GM12801 (cell line): ENCODE measurements around the gene SEMA3F.

Experiments
- TF ChIP-seq, protein P1 (sequence below): IDR thresholded peaks from one replicate; pipeline ENCODE4 v1.5.1; 2011; ENCODE audit warnings: control low read depth; ENCODE audit not compliant: insufficient read length; ENCODE audit errors: extremely low read depth

SEMA3F gene

DNA sequence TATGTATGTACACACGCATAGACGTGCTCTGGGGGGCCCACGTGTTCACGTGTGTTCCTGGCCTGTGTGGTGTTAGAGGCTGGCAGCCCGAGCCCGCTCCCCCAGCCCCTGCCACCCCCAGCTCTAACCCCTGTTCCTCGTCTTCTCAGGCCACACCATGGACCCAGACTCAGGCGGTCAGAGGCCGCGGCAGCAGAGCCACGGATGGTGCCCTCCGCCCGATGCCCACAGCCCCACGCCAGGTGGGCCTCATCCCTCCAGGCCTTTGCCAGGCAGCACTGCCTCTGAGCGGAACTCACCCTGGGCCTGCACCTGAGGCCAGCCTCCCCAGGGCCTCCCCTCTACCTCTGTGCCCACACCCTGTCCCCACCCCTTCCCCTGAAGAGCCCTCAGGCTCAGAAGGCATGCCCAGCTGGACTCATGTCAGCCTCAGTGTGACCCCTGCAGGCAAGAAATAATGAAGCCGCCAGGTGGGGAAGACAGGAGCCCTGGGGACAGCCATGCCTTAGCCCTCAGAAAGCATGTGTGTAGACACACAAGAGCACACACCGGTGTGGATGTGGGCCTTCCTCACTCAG lies 19.9 kb downstream of the SEMA3F start:
- TF ChIP-seq, protein P1, sequence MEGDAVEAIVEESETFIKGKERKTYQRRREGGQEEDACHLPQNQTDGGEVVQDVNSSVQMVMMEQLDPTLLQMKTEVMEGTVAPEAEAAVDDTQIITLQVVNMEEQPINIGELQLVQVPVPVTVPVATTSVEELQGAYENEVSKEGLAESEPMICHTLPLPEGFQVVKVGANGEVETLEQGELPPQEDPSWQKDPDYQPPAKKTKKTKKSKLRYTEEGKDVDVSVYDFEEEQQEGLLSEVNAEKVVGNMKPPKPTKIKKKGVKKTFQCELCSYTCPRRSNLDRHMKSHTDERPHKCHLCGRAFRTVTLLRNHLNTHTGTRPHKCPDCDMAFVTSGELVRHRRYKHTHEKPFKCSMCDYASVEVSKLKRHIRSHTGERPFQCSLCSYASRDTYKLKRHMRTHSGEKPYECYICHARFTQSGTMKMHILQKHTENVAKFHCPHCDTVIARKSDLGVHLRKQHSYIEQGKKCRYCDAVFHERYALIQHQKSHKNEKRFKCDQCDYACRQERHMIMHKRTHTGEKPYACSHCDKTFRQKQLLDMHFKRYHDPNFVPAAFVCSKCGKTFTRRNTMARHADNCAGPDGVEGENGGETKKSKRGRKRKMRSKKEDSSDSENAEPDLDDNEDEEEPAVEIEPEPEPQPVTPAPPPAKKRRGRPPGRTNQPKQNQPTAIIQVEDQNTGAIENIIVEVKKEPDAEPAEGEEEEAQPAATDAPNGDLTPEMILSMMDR = no peak

DNA sequence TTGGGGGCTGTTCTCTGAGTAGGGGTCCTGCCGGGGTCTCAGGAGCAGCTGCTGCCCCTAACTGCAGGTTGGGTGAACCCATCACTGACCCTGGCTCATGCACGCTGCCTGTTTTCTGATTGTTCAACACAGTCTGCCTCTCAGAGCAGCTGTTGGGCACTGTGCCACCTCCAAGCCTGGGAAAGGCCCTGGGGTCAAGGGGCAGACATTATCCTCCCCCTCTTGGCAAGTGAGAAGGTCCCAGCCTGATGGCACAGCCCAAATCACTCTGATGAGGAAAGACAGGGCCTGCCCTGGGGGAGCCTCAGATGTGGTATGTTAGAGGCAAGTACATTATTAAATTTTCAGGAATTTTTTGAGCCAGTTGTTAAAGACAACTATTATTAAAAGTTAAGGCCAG lies 22.2 kb downstream of the SEMA3F start:
- TF ChIP-seq, protein P1 = no peak

DNA sequence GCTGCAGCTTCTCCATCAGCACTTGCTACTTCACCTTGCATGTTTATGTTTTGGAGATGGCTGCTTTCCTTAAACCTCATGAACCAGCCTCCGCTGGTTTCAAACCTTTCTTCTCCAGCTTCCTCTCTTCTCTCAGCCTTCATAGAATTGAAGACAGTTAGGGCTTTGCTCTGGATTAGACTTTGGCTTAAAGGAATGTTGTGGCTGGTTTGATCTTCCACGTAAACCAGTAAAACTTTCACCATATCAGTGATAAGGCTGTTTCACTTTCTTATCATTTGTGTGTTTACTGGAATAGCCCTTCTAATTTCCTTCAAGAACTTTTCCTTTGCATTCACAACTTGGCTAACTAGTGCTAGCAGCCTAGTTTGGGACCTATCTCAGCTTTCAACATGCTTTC lies 24.6 kb downstream of the SEMA3F start:
- TF ChIP-seq, protein P1 = no peak

DNA sequence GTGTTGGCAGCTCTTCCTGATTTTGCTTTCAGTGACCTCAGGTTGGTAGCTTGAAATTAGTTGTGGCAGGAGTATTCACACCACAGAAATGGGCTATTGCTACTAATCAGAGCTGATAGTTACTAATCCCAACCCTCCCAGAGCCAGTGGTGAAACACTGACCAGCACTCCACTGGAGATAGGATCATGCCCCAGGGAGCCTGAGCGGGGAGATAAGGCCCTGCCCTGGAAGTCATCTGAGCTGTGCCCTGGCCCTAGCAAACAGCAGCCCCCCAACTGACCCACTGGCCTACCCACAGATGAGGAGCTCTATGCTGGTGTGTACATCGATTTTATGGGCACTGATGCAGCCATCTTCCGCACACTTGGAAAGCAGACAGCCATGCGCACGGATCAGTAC lies 26.9 kb downstream of the SEMA3F start:
- TF ChIP-seq, protein P1 = no peak

DNA sequence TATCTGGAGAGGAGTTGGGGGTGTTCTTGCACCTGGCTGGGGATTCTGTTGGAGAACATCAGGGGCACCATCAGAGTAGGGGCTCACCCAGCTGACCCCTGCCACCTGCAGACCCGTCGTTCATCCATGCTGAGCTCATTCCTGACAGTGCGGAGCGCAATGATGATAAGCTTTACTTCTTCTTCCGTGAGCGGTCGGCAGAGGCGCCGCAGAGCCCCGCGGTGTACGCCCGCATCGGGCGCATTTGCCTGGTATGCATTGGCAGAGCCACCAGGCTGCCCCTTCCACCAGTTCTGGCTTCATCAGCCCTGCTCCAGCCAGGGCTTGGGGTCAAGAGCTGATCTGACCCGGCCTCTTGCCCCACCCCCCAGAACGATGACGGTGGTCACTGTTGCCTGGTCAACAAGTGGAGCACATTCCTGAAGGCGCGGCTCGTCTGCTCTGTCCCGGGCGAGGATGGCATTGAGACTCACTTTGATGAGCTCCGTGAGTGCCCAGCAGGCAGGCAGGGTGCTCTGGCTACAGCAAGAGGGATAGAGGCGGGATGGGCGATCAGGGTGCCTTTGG lies 27.5 kb downstream of the SEMA3F start:
- TF ChIP-seq, protein P1 = no peak

DNA sequence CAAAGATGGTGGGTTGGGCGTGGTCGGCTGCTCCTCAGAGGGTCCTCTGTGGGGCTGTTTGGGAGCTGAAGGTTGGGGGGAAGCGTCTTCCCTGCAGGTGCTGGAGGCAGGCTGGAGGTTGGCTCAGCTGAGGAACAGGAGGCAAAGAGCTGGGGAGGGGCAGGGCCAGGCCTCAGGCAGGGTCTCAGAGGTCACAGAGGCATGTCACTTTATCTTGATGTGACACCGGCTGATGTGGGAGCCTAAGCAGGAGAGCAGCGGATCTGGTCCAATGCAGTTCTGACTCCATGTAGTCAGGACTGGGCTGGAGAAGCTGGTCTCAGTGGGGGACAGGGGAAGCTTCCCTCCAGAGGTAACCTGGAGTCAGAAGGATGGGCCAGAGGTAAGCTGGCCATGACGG lies 28.6 kb downstream of the SEMA3F start:
- TF ChIP-seq, protein P1 = no peak

DNA sequence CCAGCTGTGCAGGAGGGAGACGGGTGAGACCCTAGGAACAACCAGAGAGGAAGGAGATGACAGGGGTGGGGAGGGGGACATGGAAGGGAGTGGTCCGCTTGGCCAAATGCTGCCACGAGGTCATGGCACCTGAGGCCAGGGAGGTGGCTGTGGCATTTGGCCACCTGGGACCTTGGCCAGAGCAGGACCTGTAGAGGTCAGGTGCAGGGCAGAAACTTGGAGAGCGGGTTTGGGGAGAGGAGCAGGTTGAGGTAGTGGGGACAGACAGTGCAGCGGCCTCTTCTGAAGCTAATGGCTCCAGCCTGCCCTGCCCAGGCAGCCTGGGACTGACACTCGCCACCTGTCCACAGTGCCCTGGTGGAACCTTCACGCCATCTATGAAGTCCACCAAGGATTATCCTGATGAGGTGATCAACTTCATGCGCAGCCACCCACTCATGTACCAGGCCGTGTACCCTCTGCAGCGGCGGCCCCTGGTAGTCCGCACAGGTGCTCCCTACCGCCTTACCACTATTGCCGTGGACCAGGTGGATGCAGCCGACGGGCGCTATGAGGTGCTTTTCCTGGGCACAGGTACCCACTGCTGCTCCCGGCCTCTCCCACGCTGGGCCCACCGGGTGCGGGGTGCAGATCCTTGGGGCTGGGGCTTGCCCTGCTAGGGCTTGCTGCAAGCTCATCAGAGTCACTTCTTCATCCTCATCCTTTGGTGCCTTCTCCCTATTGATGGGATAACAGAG lies 29.3 kb downstream of the SEMA3F start:
- TF ChIP-seq, protein P1 = no peak
